WTC11 (cell line): ENCODE measurements around the gene SPRING1.

Experiments used
- NFE2L1 ChIP-seq: sonication (generic); formaldehyde crosslinking; IDR thresholded peaks from 2 replicates; pipeline ENCODE4 v1.8.1; 2023; ENCODE audit warnings: missing genetic modification reagents
- SMAD3 ChIP-seq: sonication (generic); formaldehyde crosslinking; IDR thresholded peaks from 2 replicates; pipeline ENCODE4 v1.8.0; 2022; ENCODE audit warnings: missing genetic modification reagents, mild to moderate bottlenecking, borderline replicate concordance
- TF ChIP-seq, protein P1 (sequence below): fragments of 200-600 bp; IDR thresholded peaks from 2 replicates; pipeline ENCODE4 v1.8.0; 2022; ENCODE audit warnings: antibody characterized with exemption
- TF ChIP-seq, protein P2 (sequence below): sonication (generic); formaldehyde crosslinking; conservative IDR thresholded peaks from 2 replicates; pipeline ENCODE4 v1.8.1; 2023; ENCODE audit warnings: mild to moderate bottlenecking, low read depth, missing genetic modification reagents, moderate library complexity

DNA sequence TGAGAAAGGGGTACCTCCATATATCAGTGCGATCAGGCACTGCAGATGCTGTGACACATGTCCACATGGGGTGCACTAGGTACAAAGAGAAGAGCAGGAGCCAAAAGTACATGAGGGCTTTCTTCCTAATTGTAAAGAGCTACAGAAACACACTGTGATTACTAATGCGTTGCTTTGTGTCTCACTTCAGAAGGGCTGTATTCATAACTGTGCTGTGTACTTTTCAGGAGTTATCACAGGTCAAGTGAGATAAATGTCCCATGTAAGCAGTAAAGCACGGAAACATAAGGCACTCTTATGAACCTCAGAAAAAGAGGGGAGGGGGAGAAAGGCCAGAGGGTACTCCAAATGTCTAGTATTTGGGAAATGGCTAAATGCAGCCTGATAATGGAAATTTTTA, 10.6 kb downstream of the SPRING1 start:
- TF ChIP-seq SMAD3 (CRISPR knock-in tag) (no peak), NFE2L1 (CRISPR knock-in tag) (no peak)
- TF ChIP-seq, protein P1, sequence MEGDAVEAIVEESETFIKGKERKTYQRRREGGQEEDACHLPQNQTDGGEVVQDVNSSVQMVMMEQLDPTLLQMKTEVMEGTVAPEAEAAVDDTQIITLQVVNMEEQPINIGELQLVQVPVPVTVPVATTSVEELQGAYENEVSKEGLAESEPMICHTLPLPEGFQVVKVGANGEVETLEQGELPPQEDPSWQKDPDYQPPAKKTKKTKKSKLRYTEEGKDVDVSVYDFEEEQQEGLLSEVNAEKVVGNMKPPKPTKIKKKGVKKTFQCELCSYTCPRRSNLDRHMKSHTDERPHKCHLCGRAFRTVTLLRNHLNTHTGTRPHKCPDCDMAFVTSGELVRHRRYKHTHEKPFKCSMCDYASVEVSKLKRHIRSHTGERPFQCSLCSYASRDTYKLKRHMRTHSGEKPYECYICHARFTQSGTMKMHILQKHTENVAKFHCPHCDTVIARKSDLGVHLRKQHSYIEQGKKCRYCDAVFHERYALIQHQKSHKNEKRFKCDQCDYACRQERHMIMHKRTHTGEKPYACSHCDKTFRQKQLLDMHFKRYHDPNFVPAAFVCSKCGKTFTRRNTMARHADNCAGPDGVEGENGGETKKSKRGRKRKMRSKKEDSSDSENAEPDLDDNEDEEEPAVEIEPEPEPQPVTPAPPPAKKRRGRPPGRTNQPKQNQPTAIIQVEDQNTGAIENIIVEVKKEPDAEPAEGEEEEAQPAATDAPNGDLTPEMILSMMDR: no peak
- TF ChIP-seq, protein P2, sequence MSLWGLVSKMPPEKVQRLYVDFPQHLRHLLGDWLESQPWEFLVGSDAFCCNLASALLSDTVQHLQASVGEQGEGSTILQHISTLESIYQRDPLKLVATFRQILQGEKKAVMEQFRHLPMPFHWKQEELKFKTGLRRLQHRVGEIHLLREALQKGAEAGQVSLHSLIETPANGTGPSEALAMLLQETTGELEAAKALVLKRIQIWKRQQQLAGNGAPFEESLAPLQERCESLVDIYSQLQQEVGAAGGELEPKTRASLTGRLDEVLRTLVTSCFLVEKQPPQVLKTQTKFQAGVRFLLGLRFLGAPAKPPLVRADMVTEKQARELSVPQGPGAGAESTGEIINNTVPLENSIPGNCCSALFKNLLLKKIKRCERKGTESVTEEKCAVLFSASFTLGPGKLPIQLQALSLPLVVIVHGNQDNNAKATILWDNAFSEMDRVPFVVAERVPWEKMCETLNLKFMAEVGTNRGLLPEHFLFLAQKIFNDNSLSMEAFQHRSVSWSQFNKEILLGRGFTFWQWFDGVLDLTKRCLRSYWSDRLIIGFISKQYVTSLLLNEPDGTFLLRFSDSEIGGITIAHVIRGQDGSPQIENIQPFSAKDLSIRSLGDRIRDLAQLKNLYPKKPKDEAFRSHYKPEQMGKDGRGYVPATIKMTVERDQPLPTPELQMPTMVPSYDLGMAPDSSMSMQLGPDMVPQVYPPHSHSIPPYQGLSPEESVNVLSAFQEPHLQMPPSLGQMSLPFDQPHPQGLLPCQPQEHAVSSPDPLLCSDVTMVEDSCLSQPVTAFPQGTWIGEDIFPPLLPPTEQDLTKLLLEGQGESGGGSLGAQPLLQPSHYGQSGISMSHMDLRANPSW: no peak
